Suppressor macrophage treated with lipopolysaccharide for 4 hours (primary cell): ENCODE measurements around the gene ZNF705A.
"Not testable (repeated sequence)": the region's sequence is repeated elsewhere in the genome, so short reads cannot be mapped to it uniquely, and the experiment has no call there.

ENCODE experiments used
- DNase-seq: peaks from one replicate; pipeline ENCODE4 v3.0.0-alpha.2; 2020

The ZNF705A gene

DNA sequence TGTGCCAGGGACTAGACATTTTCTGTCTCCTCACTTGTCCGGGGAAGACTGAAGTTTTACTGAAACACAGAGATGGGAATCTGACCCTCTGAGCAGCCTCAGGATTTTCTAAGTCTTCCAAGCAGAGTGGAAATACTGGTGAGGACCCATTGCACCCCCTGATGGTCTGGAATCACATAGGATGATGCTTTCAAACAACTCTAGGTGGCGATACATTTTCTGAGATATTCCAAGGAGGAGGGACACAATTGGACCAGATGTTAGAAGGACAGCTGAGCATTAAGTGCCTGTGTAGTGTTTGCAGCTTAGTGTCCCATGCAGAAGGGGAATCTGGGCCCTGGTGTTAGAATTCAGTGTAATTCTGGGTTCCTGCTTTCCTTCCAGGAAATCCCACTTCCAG, 31.3 kb downstream of the ZNF705A start:
- not testable (repeated sequence) for DNase-seq

GRCh38 chr12:8197685-8198308, 41.0 kb downstream of the ZNF705A start:
- DNase-seq = peak; percentile 9

DNA sequence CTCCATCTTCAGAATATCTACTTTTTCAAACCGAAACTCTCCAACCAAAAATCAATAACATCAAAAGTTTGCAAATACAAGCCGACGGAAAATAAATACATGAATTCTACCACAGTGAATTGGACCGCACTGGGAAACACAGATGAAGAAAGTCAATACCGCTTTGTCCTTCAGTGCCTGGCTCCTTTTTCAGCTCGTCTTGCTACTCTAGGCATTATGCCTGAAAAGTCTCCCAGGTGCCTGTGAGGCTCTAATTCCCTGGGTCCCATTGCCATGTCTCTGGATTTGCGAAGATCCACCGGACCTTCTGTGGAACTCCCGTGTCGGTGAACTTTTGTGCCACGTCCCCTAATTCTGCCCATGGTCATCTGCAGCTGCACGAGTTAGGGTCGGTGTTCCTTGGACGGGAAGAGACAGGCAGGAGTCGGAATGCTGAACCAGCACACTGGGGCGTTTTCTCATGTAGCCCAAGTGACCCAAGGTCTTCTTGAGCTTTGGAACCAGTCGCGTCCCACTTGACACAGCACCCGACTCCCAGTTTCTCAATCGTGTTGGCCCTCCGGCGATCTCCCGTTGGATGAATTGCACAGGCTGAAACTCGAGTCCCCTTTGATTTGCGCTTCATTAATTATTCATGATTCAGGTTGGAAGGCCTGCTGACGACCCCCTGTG, 62.0 kb downstream of the ZNF705A start:
- DNase-seq = not testable (repeated sequence)

GRCh38 chr12:8221375-8221774, 64.6 kb downstream of the ZNF705A start:
- DNase-seq = not testable (repeated sequence)

DNA sequence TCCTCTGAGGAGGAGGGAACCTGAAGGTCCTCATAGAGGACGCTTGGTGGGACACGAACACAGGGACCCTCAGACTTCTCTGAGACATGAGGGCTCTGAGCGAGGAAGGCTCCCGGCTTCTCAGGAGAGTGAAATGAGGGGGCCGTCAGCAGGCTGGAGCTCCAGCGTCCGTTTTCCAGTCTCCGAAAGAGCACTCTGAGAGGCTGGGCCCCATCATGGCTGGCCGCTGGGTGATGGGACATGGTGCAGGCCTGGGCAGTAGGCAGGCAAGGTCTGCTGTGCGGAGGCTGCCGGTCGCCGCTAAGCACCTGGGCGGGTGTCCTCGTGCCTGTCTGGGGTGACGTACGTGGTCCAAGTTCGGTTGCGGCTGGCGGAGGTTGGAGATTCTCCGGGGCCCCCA, 65.0 kb downstream of the ZNF705A start:
- DNase-seq = not testable (repeated sequence)

DNA sequence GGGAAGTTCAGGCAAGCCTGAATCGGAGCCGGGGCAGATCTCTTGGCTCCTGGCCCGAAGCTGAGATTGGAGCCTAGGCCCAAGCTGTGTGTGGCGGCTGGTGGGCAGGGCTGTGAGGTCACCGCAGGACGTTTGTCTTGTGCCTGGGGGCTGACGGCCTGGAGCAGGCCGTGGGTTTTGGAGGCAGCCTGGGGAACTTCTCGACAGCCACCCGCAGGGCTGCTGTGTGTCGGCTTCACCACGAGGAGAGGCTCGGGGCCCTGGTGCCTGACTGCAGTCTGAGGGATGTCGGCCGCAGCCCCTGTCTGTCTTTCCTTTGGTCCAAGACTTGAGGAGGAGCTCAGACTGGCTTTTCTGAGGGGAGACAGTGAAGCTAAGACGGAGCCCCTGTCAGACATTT, 65.5 kb downstream of the ZNF705A start:
- DNase-seq = not testable (repeated sequence)

DNA sequence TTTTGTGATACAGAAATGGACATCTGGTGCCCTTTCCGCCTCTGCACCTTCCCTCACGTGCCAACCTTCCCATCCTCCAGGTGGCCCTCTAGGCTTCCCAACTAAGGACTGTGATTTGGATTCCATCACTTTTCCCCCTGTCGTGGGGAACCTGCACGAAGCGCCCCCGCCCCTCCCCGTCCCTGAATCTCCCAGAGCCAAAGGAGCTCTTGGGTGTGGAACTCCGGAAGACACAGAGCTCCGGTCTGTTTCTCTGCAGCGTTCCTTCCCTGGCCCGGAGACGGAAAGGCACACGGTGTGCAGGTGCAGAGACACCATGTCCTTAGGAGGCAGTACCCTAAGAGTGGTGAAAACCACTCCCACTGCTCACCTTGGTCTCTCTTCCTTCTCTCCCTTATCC, 66.8 kb downstream of the ZNF705A start:
- not testable (repeated sequence) for DNase-seq

DNA sequence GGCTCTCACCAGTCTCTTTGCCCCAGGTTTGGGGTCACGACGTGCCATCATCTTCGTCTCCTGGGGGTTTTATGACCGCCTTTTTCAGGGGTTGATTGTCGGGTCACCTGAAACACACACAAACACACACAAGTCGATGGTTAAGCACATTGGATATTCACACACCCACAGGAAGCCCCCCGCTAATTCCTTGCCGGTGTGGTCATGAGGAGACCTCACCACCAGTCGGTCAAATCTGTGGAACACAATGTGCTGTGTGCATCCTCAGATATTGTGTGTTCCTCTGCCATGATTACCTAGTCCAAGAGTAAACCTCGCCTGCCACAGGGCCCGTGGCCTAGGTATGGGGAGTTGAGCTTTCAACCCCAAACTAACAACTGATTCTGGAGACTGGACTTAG, 68.0 kb downstream of the ZNF705A start:
- DNase-seq = not testable (repeated sequence)

- DNase-seq = no peak
Observed at GRCh38 chr12:8226355-8226754, 69.5 kb downstream of the ZNF705A start.

DNA sequence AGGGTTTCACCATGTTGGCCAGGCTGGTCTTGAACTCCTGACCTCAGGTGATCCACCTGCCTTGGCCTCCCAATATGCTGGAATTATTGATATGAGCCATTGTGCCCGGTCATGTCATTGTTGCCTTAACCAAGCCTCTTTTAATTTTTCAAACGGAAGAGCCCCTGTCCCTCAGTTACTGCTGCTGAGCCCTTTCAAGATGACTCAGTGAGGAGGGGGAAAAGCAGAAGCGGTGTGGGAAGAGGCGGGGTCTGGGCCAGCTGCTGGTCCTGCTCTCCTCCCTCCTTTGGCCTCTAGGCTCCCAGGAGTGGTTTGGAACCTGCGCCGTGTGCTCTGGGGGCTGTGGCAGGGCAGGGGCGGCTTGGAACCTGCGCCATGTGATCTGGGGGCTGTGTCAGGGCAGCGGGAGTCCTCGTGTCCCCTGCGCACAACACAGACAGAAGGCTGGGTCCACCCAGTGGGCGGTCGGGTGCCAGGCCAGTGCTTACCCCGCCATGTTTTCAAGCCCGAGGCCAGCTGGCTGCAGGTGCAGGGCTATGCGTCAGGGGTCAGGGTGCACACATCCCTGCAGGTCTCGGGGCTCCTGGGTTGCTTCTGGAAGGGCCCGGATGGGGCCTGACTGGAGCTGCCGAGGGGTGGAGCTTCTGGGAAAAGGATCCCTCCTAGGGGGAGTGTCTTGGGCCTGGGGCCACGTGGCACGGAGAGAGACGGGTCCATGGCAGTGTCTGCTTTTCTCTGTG, 70.3 kb downstream of the ZNF705A start, which contains the start of gene FAM90A1:
FAM90A1 (minus strand) TSS at position 627 of the 740 bp plus-strand sequence. CDS start 2,786 bp downstream, outside the sequence.
- DNase-seq = peak; percentile 18

GRCh38 chr12:8227732-8228077, 70.9 kb downstream of the ZNF705A start:
- not testable (repeated sequence) for DNase-seq

DNA sequence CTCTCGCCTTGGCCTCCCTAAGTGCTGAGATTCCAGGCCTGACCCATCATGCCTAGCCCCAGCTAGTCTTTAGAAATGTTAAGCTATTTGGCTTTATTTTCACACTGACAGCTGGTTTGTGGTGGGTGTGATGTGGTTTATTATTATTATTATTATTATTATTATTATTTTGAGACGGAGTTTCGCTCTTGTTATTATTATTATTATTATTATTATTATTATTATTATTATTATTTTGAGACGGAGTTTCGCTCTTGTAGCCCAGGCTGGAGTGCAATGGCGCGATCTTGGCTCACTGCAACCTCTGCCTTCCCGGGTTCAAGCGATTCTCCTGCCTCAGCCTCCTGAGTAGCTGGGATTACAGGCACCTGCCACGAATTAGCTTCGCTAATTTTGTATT, 71.8 kb downstream of the ZNF705A start:
- DNase-seq = not testable (repeated sequence)

DNA sequence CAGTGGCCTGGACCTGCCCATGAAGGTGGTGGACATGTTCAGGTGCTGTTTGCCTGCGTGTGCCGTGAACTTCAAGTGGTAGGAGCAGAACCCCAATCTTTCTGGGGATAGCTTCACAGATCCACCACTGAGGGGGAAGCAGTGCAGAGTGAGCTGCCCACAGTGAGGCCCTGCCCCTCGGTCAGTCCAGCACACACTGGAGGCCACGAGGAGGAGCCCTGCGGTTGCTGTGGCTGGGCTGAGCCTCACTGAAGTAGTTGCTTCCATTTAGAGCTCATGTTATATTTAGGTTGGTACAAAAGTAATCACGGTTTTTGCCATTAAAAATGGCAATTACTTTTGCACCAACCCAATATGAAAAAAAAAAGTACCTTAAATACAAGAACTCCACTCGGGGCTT, 72.7 kb downstream of the ZNF705A start:
- DNase-seq = not testable (repeated sequence)
